Subcutaneous abdominal adipose tissue (tissue), 5 donors: ENCODE measurements around the gene C16orf90.

Experiments
- H3K27ac ChIP-seq: one replicate; pipeline ENCODE4 v1.7.0; 2013; ENCODE audit warnings: low read depth, mild to moderate bottlenecking, inconsistent platforms, low read length, moderate library complexity
- H3K27me3 ChIP-seq, 5 donors: one replicate each; pipeline ENCODE4 v1.7.0; 2013; ENCODE audit warnings: low read length in 5 of 5, inconsistent platforms in 1 of 5; ENCODE audit not compliant: control insufficient read depth in 5 of 5, insufficient read depth in 4 of 5
- H3K36me3 ChIP-seq, 5 donors: one replicate each; pipeline ENCODE4 v1.7.0; 2013; ENCODE audit warnings: low read length in 5 of 5; ENCODE audit not compliant: control insufficient read depth in 5 of 5, insufficient read depth in 5 of 5
- H3K4me1 ChIP-seq, 5 donors: one replicate each; pipeline ENCODE4 v1.7.0; 2013; ENCODE audit warnings: low read length in 5 of 5, mild to moderate bottlenecking in 3 of 5, moderate library complexity in 1 of 5; ENCODE audit not compliant: control insufficient read depth in 5 of 5, insufficient read depth in 5 of 5
- H3K4me3 ChIP-seq, 5 donors: one replicate each; pipeline ENCODE4 v1.7.0; 2013; ENCODE audit warnings: low read length in 5 of 5, low read depth in 1 of 5
- H3K9ac ChIP-seq, 5 donors: one replicate each; pipeline ENCODE4 v1.7.0; 2013; ENCODE audit warnings: low read length in 5 of 5, mild to moderate bottlenecking in 4 of 5, moderate library complexity in 3 of 5
- H3K9me3 ChIP-seq, 5 donors: one replicate each; pipeline ENCODE4 v1.7.0; 2013; ENCODE audit warnings: low read length in 5 of 5; ENCODE audit not compliant: control insufficient read depth in 5 of 5
- donor health status: healthy.
- donor health status: healthy.
- donor health status: healthy.
- donor health status: healthy.
- donor health status: healthy.

C16orf90 gene

GRCh38 chr16:3495176-3495575 is at the start of gene C16orf90:
Gene C16orf90 (minus strand): TSS chr16:3495489. CDS start chr16:3495421, 68 bp downstream.
- H3K27me3 ChIP-seq = no peaks in the 10 kb centered on the region
- no peaks in the 10 kb centered on the region for H3K9me3 ChIP-seq
- H3K27ac ChIP-seq = no peak within 1 kb of the TSS
- H3K36me3 ChIP-seq = no peaks in the 10 kb centered on the region
- H3K4me1 ChIP-seq = peaks cover 0 to 16% (median 12%) of the 10 kb centered on the region in 5 donors
- no peak within 1 kb of the TSS for H3K9ac ChIP-seq
- no peak within 1 kb of the TSS for H3K4me3 ChIP-seq

- Histone ChIP-seq H3K4me1 (peaks cover 0 to 27% (median 25%) of the 10 kb centered on the region in 5 donors), H3K27me3 (no peaks in the 10 kb centered on the region), H3K36me3 (peaks cover 0 to 26% (median 18%) of the 10 kb centered on the region in 5 donors)
Observed at GRCh38 chr16:3542601-3543373, 47.5 kb upstream of the C16orf90 start.

GRCh38 chr16:3541527-3542155 is 46.4 kb upstream of the C16orf90 start:
- Histone ChIP-seq H3K9me3 (no peaks in the 10 kb centered on the region), H3K27ac (no peak overlapping the region), H3K4me1 (peaks cover 0 to 28% (median 21%) of the 10 kb centered on the region in 5 donors), H3K9ac (no peak overlapping the region), H3K27me3 (no peaks in the 10 kb centered on the region), H3K4me3 (no peak overlapping the region), H3K36me3 (peaks cover 0 to 26% (median 22%) of the 10 kb centered on the region in 5 donors)

More at GRCh38 chr16:3542601-3543373, 47.5 kb upstream of the C16orf90 start:
- no peaks in the 10 kb centered on the region for H3K9me3 ChIP-seq
- no peak overlapping the region for H3K4me3 ChIP-seq
- peak overlapping the region in 1 of 5 donors; percentile 13 for H3K9ac ChIP-seq
- H3K27ac ChIP-seq = no peak overlapping the region

GRCh38 chr16:3538222-3538621 is 42.9 kb upstream of the C16orf90 start:
- Histone ChIP-seq H3K36me3 (peaks cover 0 to 59% (median 52%) of the 10 kb centered on the region in 5 donors), H3K4me1 (peaks cover 0 to 28% (median 16%) of the 10 kb centered on the region in 5 donors), H3K27ac (no peak overlapping the region), H3K27me3 (no peaks in the 10 kb centered on the region), H3K9me3 (no peaks in the 10 kb centered on the region), H3K9ac (no peak overlapping the region), H3K4me3 (no peak overlapping the region)

GRCh38 chr16:3536851-3537250 is 41.6 kb upstream of the C16orf90 start:
- H3K27ac ChIP-seq = no peak overlapping the region
- H3K4me3 ChIP-seq = no peak overlapping the region
- peaks cover 0 to 68% (median 60%) of the 10 kb centered on the region in 5 donors for H3K36me3 ChIP-seq
- H3K4me1 ChIP-seq = peaks cover 0 to 15% (median 2%) of the 10 kb centered on the region in 5 donors
- peak overlapping the region in 1 of 5 donors; percentile 50 for H3K9ac ChIP-seq
- no peaks in the 10 kb centered on the region for H3K27me3 ChIP-seq
- no peaks in the 10 kb centered on the region for H3K9me3 ChIP-seq

GRCh38 chr16:3536271-3536731 is 41.0 kb upstream of the C16orf90 start:
- Histone ChIP-seq H3K27me3 (no peaks in the 10 kb centered on the region), H3K9me3 (no peaks in the 10 kb centered on the region), H3K36me3 (peaks cover 0 to 67% (median 59%) of the 10 kb centered on the region in 5 donors), H3K4me3 (no peak overlapping the region), H3K4me1 (peaks cover 0 to 14% (median 2%) of the 10 kb centered on the region in 5 donors), H3K9ac (peak overlapping the region in 1 of 5 donors; percentile 50), H3K27ac (no peak overlapping the region)

GRCh38 chr16:3534126-3534525 is 38.8 kb upstream of the C16orf90 start:
- Histone ChIP-seq H3K4me3 (no peak overlapping the region), H3K9ac (no peak overlapping the region), H3K27me3 (no peaks in the 10 kb centered on the region)

GRCh38 chr16:3532741-3533140 is 37.5 kb upstream of the C16orf90 start:
- no peaks in the 10 kb centered on the region for H3K27me3 ChIP-seq

More at GRCh38 chr16:3534126-3534525, 38.8 kb upstream of the C16orf90 start:
- peaks cover 0 to 14% (median 2%) of the 10 kb centered on the region in 5 donors for H3K4me1 ChIP-seq
- no peaks in the 10 kb centered on the region for H3K9me3 ChIP-seq
- no peak overlapping the region for H3K27ac ChIP-seq
- H3K36me3 ChIP-seq = peaks cover 0 to 65% (median 59%) of the 10 kb centered on the region in 5 donors

GRCh38 chr16:3530371-3530914 is 35.2 kb upstream of the C16orf90 start:
- Histone ChIP-seq H3K36me3 (peaks cover 0 to 70% (median 54%) of the 10 kb centered on the region in 5 donors), H3K9me3 (no peaks in the 10 kb centered on the region), H3K9ac (no peak overlapping the region), H3K27ac (no peak overlapping the region), H3K4me1 (no peaks in the 10 kb centered on the region), H3K4me3 (no peak overlapping the region), H3K27me3 (no peaks in the 10 kb centered on the region)

More at GRCh38 chr16:3532741-3533140, 37.5 kb upstream of the C16orf90 start:
- H3K9me3 ChIP-seq = no peaks in the 10 kb centered on the region
- H3K36me3 ChIP-seq = peaks cover 0 to 67% (median 57%) of the 10 kb centered on the region in 5 donors
- H3K9ac ChIP-seq = no peak overlapping the region
- H3K4me3 ChIP-seq = no peak overlapping the region
- H3K27ac ChIP-seq = no peak overlapping the region
- peaks cover 0 to 14% (median 2%) of the 10 kb centered on the region in 5 donors for H3K4me1 ChIP-seq
